ENCODE measurements around the gene FGF12. TPM values are rescaled to one million over a fixed set of nuclear protein-coding genes. Genes with fewer than 3 reads are reported as not detected.
A peak's percentile ranks its signal among the peaks of the same experiment; 100 is the strongest.

The FGF12 gene
- total RNA-seq, 2 experiments from 2014 or later = 0.06 to 1.7 TPM

DNA sequence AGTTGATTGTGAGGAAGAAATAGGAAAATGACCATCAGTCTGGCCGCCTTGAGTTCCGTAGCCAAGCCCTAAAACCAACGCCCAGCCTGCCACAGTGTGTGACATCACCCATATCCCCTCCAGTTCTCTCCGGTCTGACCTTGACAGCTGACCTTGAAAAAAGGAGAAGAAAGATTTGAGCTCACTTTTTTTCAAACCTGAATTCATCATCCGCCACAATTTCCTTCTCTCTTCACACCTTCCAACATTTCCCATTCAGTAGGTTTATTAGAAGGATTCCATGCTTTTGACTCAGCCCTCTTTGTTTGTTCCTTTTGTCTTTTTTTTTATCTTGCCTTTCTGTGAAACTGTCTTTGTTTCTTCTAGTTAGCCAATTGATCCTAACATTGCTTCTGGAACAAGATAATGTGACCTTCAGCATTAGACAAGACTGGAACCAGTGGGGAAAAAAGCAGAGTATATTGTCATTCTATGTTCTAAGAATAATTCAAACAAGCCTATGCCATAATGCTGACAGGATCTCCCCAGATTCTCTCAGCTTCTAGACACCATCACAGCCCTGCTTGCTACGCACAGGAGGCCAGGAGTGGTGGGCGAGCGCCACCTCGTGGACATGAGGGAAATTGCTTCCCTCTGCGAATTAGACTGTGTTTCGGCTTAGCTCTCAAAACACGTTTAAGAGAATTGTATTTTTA, 283.1 kb downstream of the FGF12 start:
- intact Hi-C loops (cut with micrococcal nuclease; ENCODE audit: unreplicated experiment) = loop anchor here (1.0 to 10.0 kb wide), 7 partner anchors 257 to 1629 kb away; no protein-coding TSS in a partner anchor
- peaks cover 8% of the 10 kb centered on the region for H3K4me1 ChIP-seq (ENCODE audit: insufficient read depth, low read length, poor library complexity, severe bottlenecking)
- CTCF ChIA-PET (ENCODE audit: unreplicated experiment) = interaction anchor here (0.6 to 2.0 kb wide), 3 partner anchors 165 to 1030 kb away, joined by 3 to 5 read pairs (median 3); no protein-coding TSS in a partner anchor
- H2AFZ ChIP-seq (ENCODE audit: low read length) = peak overlapping the region; percentile 78; the same call in 1 of the 2 replicates
- H3K9me2 ChIP-seq (ENCODE audit: insufficient read depth, low read length) = no peaks in the 10 kb centered on the region
- no TSS peak for BruUV-seq (replicated peaks)
- TF ChIP-seq, protein P1, sequence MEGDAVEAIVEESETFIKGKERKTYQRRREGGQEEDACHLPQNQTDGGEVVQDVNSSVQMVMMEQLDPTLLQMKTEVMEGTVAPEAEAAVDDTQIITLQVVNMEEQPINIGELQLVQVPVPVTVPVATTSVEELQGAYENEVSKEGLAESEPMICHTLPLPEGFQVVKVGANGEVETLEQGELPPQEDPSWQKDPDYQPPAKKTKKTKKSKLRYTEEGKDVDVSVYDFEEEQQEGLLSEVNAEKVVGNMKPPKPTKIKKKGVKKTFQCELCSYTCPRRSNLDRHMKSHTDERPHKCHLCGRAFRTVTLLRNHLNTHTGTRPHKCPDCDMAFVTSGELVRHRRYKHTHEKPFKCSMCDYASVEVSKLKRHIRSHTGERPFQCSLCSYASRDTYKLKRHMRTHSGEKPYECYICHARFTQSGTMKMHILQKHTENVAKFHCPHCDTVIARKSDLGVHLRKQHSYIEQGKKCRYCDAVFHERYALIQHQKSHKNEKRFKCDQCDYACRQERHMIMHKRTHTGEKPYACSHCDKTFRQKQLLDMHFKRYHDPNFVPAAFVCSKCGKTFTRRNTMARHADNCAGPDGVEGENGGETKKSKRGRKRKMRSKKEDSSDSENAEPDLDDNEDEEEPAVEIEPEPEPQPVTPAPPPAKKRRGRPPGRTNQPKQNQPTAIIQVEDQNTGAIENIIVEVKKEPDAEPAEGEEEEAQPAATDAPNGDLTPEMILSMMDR (conservative IDR thresholded peaks at IDR 0.05; ENCODE audit: low read length) = peak; percentile 100
- TF ChIP-seq EZH2phosphoT487 (IDR thresholded peaks at IDR 0.05; ENCODE audit: borderline replicate concordance, low read depth, low read length) = no peak
- H3K79me2 ChIP-seq (ENCODE audit: insufficient read depth, low read depth, low read length) = no peaks in the 10 kb centered on the region
- H3K4me2 ChIP-seq (ENCODE audit: low read length) = peak overlapping the region; percentile 34
- no peaks in the 10 kb centered on the region for H4K20me1 ChIP-seq (ENCODE audit: insufficient read depth, low read length)
- H3K36me3 ChIP-seq (ENCODE audit: insufficient read depth, low read length) = no peaks in the 10 kb centered on the region
- H3K27ac ChIP-seq (ENCODE audit: low read depth, low read length, poor library complexity, severe bottlenecking) = no peak overlapping the region
- no peak overlapping the region for H3K4me3 ChIP-seq (ENCODE audit: low read depth, low read length, poor library complexity, severe bottlenecking)
- H3K9me3 ChIP-seq (ENCODE audit: low read length) = no peaks in the 10 kb centered on the region
- POLR2A ChIA-PET = interaction anchor here (0.5 to 1.6 kb wide), 9 partner anchors 18 to 1287 kb away, joined by 3 to 4 read pairs (median 3); no protein-coding TSS in a partner anchor
- DNase-seq (ENCODE audit: low spot score) = peak; percentile 69

DNA sequence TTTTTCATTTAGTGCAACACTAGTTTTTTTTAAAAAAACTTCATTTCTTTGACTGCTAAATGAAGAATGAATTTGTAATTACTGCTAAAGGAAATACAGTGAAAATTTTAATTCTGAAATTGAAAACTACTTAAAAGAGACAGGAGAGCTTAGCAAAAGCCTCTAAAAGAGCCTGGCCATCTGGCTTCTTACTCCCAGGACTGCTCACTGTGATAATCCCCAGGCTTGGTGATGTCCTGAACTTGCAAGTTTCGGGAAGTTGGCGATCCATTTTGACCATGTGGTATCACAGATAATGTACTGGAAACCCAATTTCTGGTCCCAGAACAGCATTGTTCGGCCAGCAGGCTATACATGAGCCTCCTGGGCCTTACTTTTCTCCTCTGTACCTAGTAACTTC, 292.1 kb downstream of the FGF12 start:
- ChIA-PET CTCF (ENCODE audit: unreplicated experiment) (no interaction called here), POLR2A (interaction anchor here (0.7 to 0.8 kb wide), 2 partner anchors 47 to 85 kb away, joined by 3 read pairs; no protein-coding TSS in a partner anchor)
- Histone ChIP-seq H3K4me3 (ENCODE audit: low read depth, low read length, poor library complexity, severe bottlenecking) (no peak overlapping the region), H3K9me2 (ENCODE audit: insufficient read depth, low read length) (no peaks in the 10 kb centered on the region), H3K4me2 (ENCODE audit: low read length) (no peak overlapping the region), H3K36me3 (ENCODE audit: insufficient read depth, low read length) (no peaks in the 10 kb centered on the region), H3K4me1 (ENCODE audit: insufficient read depth, low read length, poor library complexity, severe bottlenecking) (no peaks in the 10 kb centered on the region), H3K79me2 (ENCODE audit: insufficient read depth, low read depth, low read length) (no peaks in the 10 kb centered on the region), H3K9me3 (ENCODE audit: low read length) (no peaks in the 10 kb centered on the region), H2AFZ (ENCODE audit: low read length) (no peak overlapping the region), H4K20me1 (ENCODE audit: insufficient read depth, low read length) (no peaks in the 10 kb centered on the region), H3K27ac (ENCODE audit: low read depth, low read length, poor library complexity, severe bottlenecking) (no peak overlapping the region)
- BruUV-seq (replicated peaks) = no TSS peak
- intact Hi-C loops (cut with micrococcal nuclease; ENCODE audit: unreplicated experiment) = no loop called here
- DNase-seq (ENCODE audit: low spot score) = no peak
- TF ChIP-seq EZH2phosphoT487 (IDR thresholded peaks at IDR 0.05; ENCODE audit: borderline replicate concordance, low read depth, low read length) = no peak
- TF ChIP-seq, protein P1 (conservative IDR thresholded peaks at IDR 0.05; ENCODE audit: low read length) = no peak

DNA sequence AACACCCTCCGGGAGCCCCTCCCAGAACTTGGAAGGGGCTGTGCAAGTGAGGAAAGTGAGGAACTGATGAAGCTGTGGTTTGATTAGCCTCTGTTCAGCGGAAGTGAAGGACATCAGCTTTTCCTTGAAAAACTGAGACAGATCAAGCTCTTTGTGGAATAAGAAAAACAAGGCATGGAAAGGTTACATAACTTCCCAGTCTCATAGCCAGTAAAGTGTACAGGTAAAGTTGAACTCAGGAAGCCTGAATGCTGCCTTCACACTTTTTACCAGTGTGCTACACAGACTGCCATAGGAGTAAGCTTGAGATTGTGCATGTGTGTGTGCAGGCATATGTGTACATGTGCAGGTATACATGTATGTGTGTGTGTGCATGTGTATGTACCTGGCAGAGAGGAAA, 293.2 kb downstream of the FGF12 start:
- ChIA-PET POLR2A (interaction anchor here (0.8 kb wide), 2 partner anchors 11 to 804 kb away, joined by 3 to 4 read pairs; no protein-coding TSS in a partner anchor), CTCF (ENCODE audit: unreplicated experiment) (no interaction called here)
- H3K4me3 ChIP-seq (ENCODE audit: low read depth, low read length, poor library complexity, severe bottlenecking) = no peak overlapping the region
- no peaks in the 10 kb centered on the region for H3K9me3 ChIP-seq (ENCODE audit: low read length)
- no peaks in the 10 kb centered on the region for H3K79me2 ChIP-seq (ENCODE audit: insufficient read depth, low read depth, low read length)
- intact Hi-C loops (cut with micrococcal nuclease; ENCODE audit: unreplicated experiment) = no loop called here
- no peak overlapping the region for H3K4me2 ChIP-seq (ENCODE audit: low read length)
- no peak for TF ChIP-seq EZH2phosphoT487 (IDR thresholded peaks at IDR 0.05; ENCODE audit: borderline replicate concordance, low read depth, low read length)
- TF ChIP-seq, protein P1 (conservative IDR thresholded peaks at IDR 0.05; ENCODE audit: low read length) = no peak
- no peak overlapping the region for H3K27ac ChIP-seq (ENCODE audit: low read depth, low read length, poor library complexity, severe bottlenecking)
- H3K4me1 ChIP-seq (ENCODE audit: insufficient read depth, low read length, poor library complexity, severe bottlenecking) = no peaks in the 10 kb centered on the region
- no TSS peak for BruUV-seq (replicated peaks)
- H3K9me2 ChIP-seq (ENCODE audit: insufficient read depth, low read length) = no peaks in the 10 kb centered on the region
- DNase-seq (ENCODE audit: low spot score) = no peak
- no peak overlapping the region for H2AFZ ChIP-seq (ENCODE audit: low read length)
- no peaks in the 10 kb centered on the region for H3K36me3 ChIP-seq (ENCODE audit: insufficient read depth, low read length)
- H4K20me1 ChIP-seq (ENCODE audit: insufficient read depth, low read length) = no peaks in the 10 kb centered on the region

All from OCI-LY7 (cell line).